Keratinocyte (primary cell): ENCODE data around the gene STK16. TPM values are rescaled to one million over a fixed set of nuclear protein-coding genes. Genes with fewer than 3 reads are reported as not detected.

Experiments
- DNase-seq: peaks from one replicate; pipeline ENCODE4 v3.0.0-alpha.2; 2011; ENCODE audit warnings: low read depth, missing footprints, low spot score
- FAIRE-seq: peaks from 2 replicates; lab custom pipeline; 2011; peaks lifted over from hg19 to GRCh38; lab: Jason Lieb, UNC
- H2AFZ ChIP-seq: 2 replicates; pipeline ENCODE4 v1.6.0; 2012; ENCODE audit warnings: low read length, control low read depth, inconsistent platforms; ENCODE audit not compliant: control insufficient read depth
- H3K27ac ChIP-seq: 2 replicates; pipeline ENCODE4 v1.5.1; 2011; ENCODE audit warnings: low read length; ENCODE audit not compliant: control insufficient read depth, insufficient read depth
- H3K27me3 ChIP-seq: 3 replicates; pipeline ENCODE4 v1.6.0; 2011; ENCODE audit warnings: low read length; ENCODE audit not compliant: control insufficient read depth, insufficient read depth; ENCODE audit errors: extremely low read depth
- H3K36me3 ChIP-seq, 2 experiments: 2 replicates in 1 of 2; 3 replicates in 1 of 2; pipeline ENCODE4 v1.5.1; 2011; ENCODE audit warnings: low read length in 2 of 2, mild to moderate bottlenecking in 1 of 2; ENCODE audit not compliant: control insufficient read depth in 2 of 2, insufficient read depth in 2 of 2; ENCODE audit errors: extremely low read depth in 1 of 2
- H3K4me1 ChIP-seq: 3 replicates; pipeline ENCODE4 v1.5.1; 2011; ENCODE audit warnings: low read length; ENCODE audit not compliant: control insufficient read depth, insufficient read depth; ENCODE audit errors: extremely low read depth
- H3K4me2 ChIP-seq: 3 replicates; pipeline ENCODE4 v1.6.0; 2011; ENCODE audit warnings: low read depth, low read length; ENCODE audit not compliant: control insufficient read depth, insufficient read depth; ENCODE audit errors: extremely low read depth
- H3K4me3 ChIP-seq, 3 experiments: fragments of 200-600 bp in 1 of 3; sonication (generic) in 1 of 3; 2 replicates in 2 of 3; 3 replicates in 1 of 3; pipeline ENCODE4 v1.5.1; 2011 to 2016; ENCODE audit warnings: low read length in 3 of 3, mild to moderate bottlenecking in 3 of 3, control low read depth in 2 of 3, inconsistent platforms in 1 of 3, low read depth in 1 of 3, mixed read lengths in 1 of 3, mixed run types in 1 of 3, moderate library complexity in 1 of 3; ENCODE audit not compliant: control insufficient read depth in 2 of 3, insufficient read depth in 2 of 3; ENCODE audit errors: extremely low read depth in 1 of 3
- H3K79me2 ChIP-seq: 2 replicates; pipeline ENCODE4 v1.6.0; 2012; ENCODE audit warnings: low read length; ENCODE audit not compliant: control insufficient read depth, insufficient read depth
- H3K9ac ChIP-seq: 3 replicates; pipeline ENCODE4 v1.6.0; 2011; ENCODE audit warnings: low read length; ENCODE audit not compliant: control insufficient read depth, insufficient read depth; ENCODE audit errors: extremely low read depth
- H3K9me1 ChIP-seq: 3 replicates; pipeline ENCODE4 v1.6.0; 2011; ENCODE audit warnings: low read length; ENCODE audit not compliant: control insufficient read depth, insufficient read depth; ENCODE audit errors: extremely low read depth
- H3K9me3 ChIP-seq: 2 replicates; pipeline ENCODE4 v1.5.1; 2012; ENCODE audit warnings: low read depth, low read length; ENCODE audit not compliant: control insufficient read depth
- H4K20me1 ChIP-seq: 3 replicates; pipeline ENCODE4 v1.6.0; 2011; ENCODE audit warnings: low read length; ENCODE audit not compliant: control insufficient read depth, insufficient read depth; ENCODE audit errors: extremely low read depth
- CTCF ChIP-seq, 3 experiments: IDR thresholded peaks in 1 of 3; conservative IDR thresholded peaks in 1 of 3; optimal IDR thresholded peaks in 1 of 3; 2 replicates in 2 of 3; 3 replicates in 1 of 3; pipeline versions ENCODE3 to v1.5.1; 2011; ENCODE audit warnings: low read length in 3 of 3, mild to moderate bottlenecking in 3 of 3, moderate library complexity in 2 of 3, control low read depth in 1 of 3, inconsistent platforms in 1 of 3; ENCODE audit not compliant: insufficient read depth in 2 of 3; ENCODE audit errors: extremely low read depth in 1 of 3
- EZH2 ChIP-seq: IDR thresholded peaks from one replicate; pipeline ENCODE4 v1.6.1; 2012; ENCODE audit warnings: inconsistent platforms, mild to moderate bottlenecking, low read length, moderate library complexity
- dilution Hi-C: fragments of 300-500 bp; cut with MboI; formaldehyde crosslinking; loops from one replicate; pipeline ENCODE4 v1.7.0; 2020; ENCODE audit warnings: low sequenced_read_pairs; ENCODE audit not compliant: extremely low pct_ligation_motif_present
- polyA plus RNA-seq, 5 experiments: library from polyadenylated mRNA; depleted of rRNA in 3 of 5; stranded (reverse) in 3 of 5; stranded (forward) in 1 of 5; unstranded in 1 of 5; fragments of >200 nt; gene quantifications; 1 replicate in 1 of 5; 2 replicates in 3 of 5; 3 replicates in 1 of 5; pipeline versions ENCODE4 v1.2.1 to v1.2.3, GENCODE V29; 2011 to 2012; ENCODE audit warnings: missing spikeins in 2 of 5, low read depth in 1 of 5, low replicate concordance in 1 of 5

Gene STK16
- polyA plus RNA-seq, 1 donor (not counting 4 experiments of a cell fraction or from before 2014, with no cell fraction given) = 35.8 TPM

- no peaks in the 10 kb centered on the region for H3K9me1 ChIP-seq
- H3K79me2 ChIP-seq = peaks cover 39% of the 10 kb centered on the region
- no peak overlapping the region for H2AFZ ChIP-seq
- H3K4me3 ChIP-seq = no peak overlapping the region
- DNase-seq (no peak), FAIRE-seq (no peak)
- peaks cover 26 to 32% of the 10 kb centered on the region in 2 experiments for H3K36me3 ChIP-seq
- H3K4me1 ChIP-seq = peaks cover 58% of the 10 kb centered on the region
- dilution Hi-C loops = no loop called here
- H3K27ac ChIP-seq = no peak overlapping the region
- H3K9me3 ChIP-seq = no peaks in the 10 kb centered on the region
- peak overlapping the region; percentile 98 for H3K4me2 ChIP-seq
- no peak for TF ChIP-seq CTCF (optimal IDR thresholded peaks at IDR 0.05 in 1 of 3, IDR thresholded peaks at IDR 0.05 in 1 of 3, conservative IDR thresholded peaks at IDR 0.05 in 1 of 3; ENCODE audit: extremely low read depth in 1 of 3, insufficient read depth in 2 of 3, low read length in 3 of 3)
- TF ChIP-seq EZH2 = no peak
- H3K27me3 ChIP-seq = no peaks in the 10 kb centered on the region
- H4K20me1 ChIP-seq = peaks cover 5% of the 10 kb centered on the region
- no peak overlapping the region for H3K9ac ChIP-seq
Observed at GRCh38 chr2:219246559-219246958, 1.3 kb downstream of the STK16 start.

- peaks cover 5% of the 10 kb centered on the region for H4K20me1 ChIP-seq
- H3K9me3 ChIP-seq = no peaks in the 10 kb centered on the region
- peak overlapping the region; percentile 69 for H3K9ac ChIP-seq
- no peak overlapping the region for H3K4me2 ChIP-seq
- no peak for TF ChIP-seq EZH2
- no peak for TF ChIP-seq CTCF (optimal IDR thresholded peaks at IDR 0.05 in 1 of 3, IDR thresholded peaks at IDR 0.05 in 1 of 3, conservative IDR thresholded peaks at IDR 0.05 in 1 of 3; ENCODE audit: extremely low read depth in 1 of 3, insufficient read depth in 2 of 3, low read length in 3 of 3)
- H2AFZ ChIP-seq = no peak overlapping the region
- peak overlapping the region; percentile 88 for H3K27ac ChIP-seq
- no peak overlapping the region for H3K4me3 ChIP-seq
- no peaks in the 10 kb centered on the region for H3K27me3 ChIP-seq
- FAIRE-seq (no peak), DNase-seq (no peak)
- H3K36me3 ChIP-seq = peaks cover 31 to 39% of the 10 kb centered on the region in 2 experiments
- peaks cover 68% of the 10 kb centered on the region for H3K4me1 ChIP-seq
- no peaks in the 10 kb centered on the region for H3K9me1 ChIP-seq
- dilution Hi-C loops = no loop called here
- H3K79me2 ChIP-seq = peaks cover 53% of the 10 kb centered on the region
Observed at GRCh38 chr2:219247678-219248642, 2.7 kb downstream of the STK16 start.
